H1 (cell line): ENCODE data around the gene CEP250. TPM values are rescaled to one million over a fixed set of nuclear protein-coding genes. Genes with fewer than 3 reads are reported as not detected.

Experiments used
- CTCF ChIA-PET: fragments of 300-600 bp; sonication (Branson Sonifier 250); formaldehyde crosslinking; loops from one replicate; lab custom pipeline; 2021; ENCODE audit not compliant: partially characterized antibody; lab: Charles Lee
- POLR2A ChIA-PET: fragments of 300-600 bp; sonication (Branson Sonifier 250); formaldehyde crosslinking; loops from one replicate; lab custom pipeline; 2021; ENCODE audit warnings: inconsistent platforms; ENCODE audit not compliant: partially characterized antibody; lab: Charles Lee
- DNase-seq, 2 experiments: peaks; one replicate each; pipeline versions ENCODE4 v3.0.0 to v3.0.0-alpha.2; 2010 to 2022; ENCODE audit warnings: low spot score in 2 of 2, low read depth in 1 of 2, mixed read lengths in 1 of 2
- FAIRE-seq: peaks from 2 replicates; lab custom pipeline; 2011; peaks lifted over from hg19 to GRCh38; lab: Jason Lieb, UNC
- H2AFZ ChIP-seq: 2 replicates; pipeline ENCODE4 v1.8.1; 2012; ENCODE audit warnings: low read length, inconsistent platforms
- H2AK5ac ChIP-seq: 2 replicates; pipeline ENCODE4 v1.6.1; 2013; ENCODE audit warnings: low read depth, low read length
- H2BK120ac ChIP-seq: replicated peaks from 2 replicates; pipeline ENCODE3; 2013; ENCODE audit warnings: low read depth, low read length, inconsistent platforms
- H2BK12ac ChIP-seq: 2 replicates; pipeline ENCODE4 v1.6.1; 2013; ENCODE audit warnings: low read depth, low read length
- H2BK15ac ChIP-seq: 2 replicates; pipeline ENCODE4 v1.6.1; 2013; ENCODE audit warnings: low read length
- H2BK20ac ChIP-seq: 2 replicates; pipeline ENCODE4 v1.6.1; 2013; ENCODE audit warnings: low read length
- H2BK5ac ChIP-seq: 2 replicates; pipeline ENCODE4 v1.6.1; 2013; ENCODE audit warnings: low read depth, low read length
- H3K14ac ChIP-seq: 2 replicates; pipeline ENCODE4 v1.6.1; 2013; ENCODE audit warnings: inconsistent platforms; ENCODE audit not compliant: insufficient read length
- H3K18ac ChIP-seq: 2 replicates; pipeline ENCODE4 v1.6.1; 2013; ENCODE audit warnings: low read length; ENCODE audit errors: extremely low read depth
- H3K23ac ChIP-seq: 2 replicates; pipeline ENCODE4 v1.6.1; 2013; ENCODE audit warnings: inconsistent platforms; ENCODE audit not compliant: insufficient read length
- H3K23me2 ChIP-seq: 2 replicates; pipeline ENCODE4 v1.6.1; 2013; ENCODE audit warnings: low read depth, low read length
- H3K27ac ChIP-seq: 2 replicates; pipeline ENCODE4 v1.6.1; 2011; ENCODE audit warnings: low read depth, low read length, inconsistent platforms
- H3K27me3 ChIP-seq, 4 experiments: replicated peaks in 1 of 4; 1 replicate in 1 of 4; 2 replicates in 3 of 4; pipeline versions ENCODE4 v1.6.1 to v1.8.1; 2011 to 2013; ENCODE audit warnings: low read length in 3 of 4, mild to moderate bottlenecking in 3 of 4, inconsistent platforms in 2 of 4, mixed read lengths in 2 of 4, moderate library complexity in 1 of 4; ENCODE audit not compliant: control insufficient read depth in 3 of 4, insufficient read depth in 3 of 4; ENCODE audit errors: extremely low read depth in 1 of 4
- H3K36me3 ChIP-seq, 4 experiments: 2 replicates each; pipeline versions ENCODE4 v1.6.1 to v1.8.1; 2011 to 2013; ENCODE audit warnings: mild to moderate bottlenecking in 4 of 4, low read length in 3 of 4, moderate library complexity in 2 of 4, control low read depth in 1 of 4, inconsistent platforms in 1 of 4; ENCODE audit not compliant: insufficient read depth in 4 of 4, control insufficient read depth in 2 of 4
- H3K4ac ChIP-seq: replicated peaks from 2 replicates; pipeline ENCODE3; 2013; ENCODE audit warnings: low read length, low read depth, mixed read lengths, inconsistent platforms; ENCODE audit not compliant: insufficient read length
- H3K4me1 ChIP-seq, 4 experiments: replicated peaks in 1 of 4; 1 replicate in 1 of 4; 2 replicates in 3 of 4; pipeline versions ENCODE4 v1.6.1 to v1.8.1; 2011 to 2013; ENCODE audit warnings: low read length in 3 of 4, inconsistent platforms in 2 of 4, mixed read lengths in 1 of 4; ENCODE audit not compliant: insufficient read depth in 4 of 4, control insufficient read depth in 3 of 4
- H3K4me2 ChIP-seq, 2 experiments: 2 replicates each; pipeline versions ENCODE4 v1.6.1 to v1.8.1; 2011 to 2013; ENCODE audit warnings: low read depth in 2 of 2, low read length in 2 of 2, control low read depth in 1 of 2, inconsistent platforms in 1 of 2, mild to moderate bottlenecking in 1 of 2; ENCODE audit not compliant: insufficient read depth in 1 of 2
- H3K4me3 ChIP-seq, 4 experiments: fragments of 200-600, 300-600 bp in 1 of 4; sonication (generic), shearing (Covaris generic), sonication (Bioruptor Twin) in 1 of 4; 2 replicates each; pipeline versions ENCODE4 v1.5.1 to v1.8.1; 2011 to 2016; ENCODE audit warnings: low read length in 4 of 4, low read depth in 3 of 4, control low read depth in 2 of 4, inconsistent platforms in 2 of 4, mild to moderate bottlenecking in 2 of 4, mixed read lengths in 1 of 4, moderate library complexity in 1 of 4; ENCODE audit not compliant: insufficient read depth in 2 of 4; ENCODE audit errors: extremely low read depth in 1 of 4
- H3K56ac ChIP-seq: replicated peaks from 2 replicates; pipeline ENCODE3; 2013; ENCODE audit warnings: low read depth, mild to moderate bottlenecking, mixed read lengths, low read length, inconsistent platforms; ENCODE audit not compliant: insufficient read length
- H3K79me1 ChIP-seq: 2 replicates; pipeline ENCODE4 v1.6.1; 2013; ENCODE audit warnings: low read depth, low read length, control low read depth
- H3K79me2 ChIP-seq, 2 experiments: 2 replicates each; pipeline versions ENCODE4 v1.6.1 to v1.8.1; 2012 to 2013; ENCODE audit warnings: low read length in 2 of 2, mild to moderate bottlenecking in 2 of 2, inconsistent platforms in 1 of 2; ENCODE audit not compliant: insufficient read depth in 2 of 2, control insufficient read depth in 1 of 2
- H3K9ac ChIP-seq, 4 experiments: replicated peaks in 1 of 4; 1 replicate in 1 of 4; 2 replicates in 3 of 4; pipeline versions ENCODE4 v1.6.1 to v1.8.1; 2011 to 2013; ENCODE audit warnings: low read depth in 3 of 4, low read length in 3 of 4, control low read depth in 2 of 4, mild to moderate bottlenecking in 2 of 4, moderate library complexity in 2 of 4, inconsistent platforms in 1 of 4; ENCODE audit errors: extremely low read depth in 1 of 4
- H3K9me3 ChIP-seq, 2 experiments: 2 replicates each; pipeline versions ENCODE4 v1.6.1 to v1.8.1; 2012 to 2013; ENCODE audit warnings: mild to moderate bottlenecking in 2 of 2, moderate library complexity in 2 of 2, control low read depth in 1 of 2, inconsistent platforms in 1 of 2, low read depth in 1 of 2, low read length in 1 of 2, mixed read lengths in 1 of 2; ENCODE audit not compliant: insufficient read depth in 2 of 2
- H4K20me1 ChIP-seq, 2 experiments: replicated peaks in 1 of 2; 2 replicates each; pipeline versions ENCODE3 to v1.8.1; 2011 to 2013; ENCODE audit warnings: inconsistent platforms in 2 of 2, low read length in 2 of 2, mild to moderate bottlenecking in 1 of 2; ENCODE audit not compliant: insufficient read depth in 2 of 2, control insufficient read depth in 1 of 2
- H4K5ac ChIP-seq: 2 replicates; pipeline ENCODE4 v1.6.1; 2013; ENCODE audit warnings: low read length, low read depth, mixed read lengths, inconsistent platforms; ENCODE audit not compliant: insufficient read length
- H4K8ac ChIP-seq: 2 replicates; pipeline ENCODE4 v1.8.0; 2013; ENCODE audit warnings: mild to moderate bottlenecking, moderate library complexity, low read length, inconsistent platforms; ENCODE audit not compliant: insufficient read depth; ENCODE audit errors: extremely low read depth
- H4K91ac ChIP-seq: replicated peaks from 2 replicates; pipeline ENCODE3; 2013; ENCODE audit warnings: low read length, mixed read lengths, inconsistent platforms; ENCODE audit not compliant: insufficient read length
- BCL11A ChIP-seq, 2 experiments: IDR thresholded peaks; one replicate each; pipeline ENCODE4 v1.6.1; 2011; ENCODE audit warnings: low read depth in 2 of 2, low read length in 2 of 2, mild to moderate bottlenecking in 2 of 2
- CBX5 ChIP-seq: fragments of 300-800, 300-1000 bp; sonication (generic); IDR thresholded peaks from 2 replicates; pipeline ENCODE4 v1.7.1; 2016; ENCODE audit warnings: antibody characterized with exemption, low read length, low read depth
- CREB1 ChIP-seq: IDR thresholded peaks from 2 replicates; pipeline ENCODE4 v1.6.1; 2012; ENCODE audit warnings: inconsistent platforms
- EGR1 ChIP-seq: IDR thresholded peaks from 2 replicates; pipeline ENCODE4 v1.6.1; 2011; ENCODE audit warnings: low read depth, low read length, borderline replicate concordance
- HDAC2 ChIP-seq, 2 experiments: fragments of 300-600 bp in 1 of 2; sonication (generic) in 1 of 2; IDR thresholded peaks; 2 replicates each; pipeline ENCODE4 v1.6.1; 2011 to 2012; ENCODE audit warnings: low read depth in 2 of 2, low read length in 2 of 2, mild to moderate bottlenecking in 2 of 2, moderate library complexity in 2 of 2, borderline replicate concordance in 1 of 2, inconsistent platforms in 1 of 2
- KDM4A ChIP-seq: IDR thresholded peaks from one replicate; pipeline ENCODE4 v1.7.1; 2012; ENCODE audit warnings: low read depth, mild to moderate bottlenecking, moderate library complexity, low read length, inconsistent platforms; ENCODE audit not compliant: severe bottlenecking
- POLR2A ChIP-seq, 2 experiments: IDR thresholded peaks; 1 replicate in 1 of 2; 2 replicates in 1 of 2; pipeline ENCODE4 v1.6.1; 2011; ENCODE audit warnings: low read depth in 2 of 2, low read length in 2 of 2, mild to moderate bottlenecking in 2 of 2; ENCODE audit errors: control extremely low read depth in 1 of 2
- POU5F1 ChIP-seq: IDR thresholded peaks from 2 replicates; pipeline ENCODE4 v1.6.1; 2011; ENCODE audit warnings: low read depth, mild to moderate bottlenecking, low read length, moderate library complexity
- RAD21 ChIP-seq, 2 experiments: IDR thresholded peaks in 1 of 2; conservative IDR thresholded peaks in 1 of 2; 2 replicates each; pipeline ENCODE4 v1.6.1; 2011; ENCODE audit warnings: low read depth in 2 of 2, low read length in 2 of 2, improper control_type of control experiment in 1 of 2, inconsistent platforms in 1 of 2, mild to moderate bottlenecking in 1 of 2, moderate library complexity in 1 of 2
- SIRT6 ChIP-seq: IDR thresholded peaks from one replicate; pipeline ENCODE4 v1.7.1; 2012; ENCODE audit warnings: low read length, inconsistent platforms
- SP1 ChIP-seq: IDR thresholded peaks from 2 replicates; pipeline ENCODE4 v1.6.1; 2011; ENCODE audit warnings: low read depth, low read length
- WGBS, 2 experiments: shearing (Covaris generic) in 1 of 2; methylation state at CpG; one replicate each; pipeline versions ENCODE4 v1.1.6 to v1.1.7; 2013 to 2015; ENCODE audit warnings: low lambda C conversion rate in 2 of 2, mixed read lengths in 2 of 2, inconsistent platforms in 1 of 2, low coverage in 1 of 2, missing lambda C conversion rate in 1 of 2; ENCODE audit not compliant: insufficient replicate concordance in 2 of 2, insufficient coverage in 1 of 2, insufficient read length in 1 of 2; ENCODE audit errors: extremely low coverage in 1 of 2, missing lambda C conversion rate in 1 of 2; 5-methylcytosine and 5-hydroxymethylcytosine counted together
- polyA plus RNA-seq, 7 experiments: library from polyadenylated mRNA; depleted of rRNA in 3 of 7; stranded (reverse) in 5 of 7; unstranded in 2 of 7; fragments of >200 nt in 5 of 7; fragments of 200-250 nt in 2 of 7; gene quantifications; 1 replicate in 5 of 7; 2 replicates in 1 of 7; 4 replicates in 1 of 7; pipeline versions ENCODE4 v1.2.1 to v1.2.3, GENCODE V29; 2011 to 2013; ENCODE audit warnings: missing spikeins in 2 of 7, mixed read lengths in 2 of 7
- total RNA-seq: library from RNA; stranded (reverse); fragmentation: NEBNext Ultra II Directional; extraction: Animal tissue kit (Norgen Biotek cat#: 25700); gene quantifications from 2 replicates; pipeline ENCODE4 v1.2.1, GENCODE V29; 2021

The CEP250 gene
- total and polyA plus RNA-seq, 2 of the 8 experiments (the other 6 are each of a cell fraction or from before 2014, with no cell fraction given): 2.6 to 33.7 TPM

DNA sequence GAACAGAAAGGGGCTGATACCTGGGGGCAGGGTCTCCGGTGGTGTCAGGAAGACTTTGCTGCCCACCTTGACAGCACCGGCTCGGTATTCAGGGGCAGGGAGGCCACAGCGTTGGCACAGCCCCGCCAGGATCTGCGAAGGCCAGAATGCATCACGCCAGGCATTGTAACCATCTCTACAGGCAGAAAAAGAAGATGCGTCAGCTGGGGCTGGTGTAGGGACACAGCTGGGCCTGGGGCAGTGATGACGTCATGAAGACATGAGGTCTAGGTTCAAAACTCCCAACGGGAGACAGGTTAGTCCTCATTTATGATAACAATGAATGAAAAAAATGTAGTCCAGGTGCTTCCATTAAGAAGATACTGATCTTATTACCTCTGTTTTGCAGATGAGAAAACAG, 108.4 kb downstream of the CEP250 start:
- H3K9ac ChIP-seq: no peak overlapping the region
- H3K56ac ChIP-seq: no peak overlapping the region
- H2BK120ac ChIP-seq: no peak overlapping the region
- WGBS, 2 experiments: 93% methylated on average over 10 of the region's 10 CpGs; no CpG with 5 or more reads in 1 of the 2 experiments
- no peak overlapping the region for H2BK12ac ChIP-seq
- ChIA-PET CTCF (interaction anchor here (0.7 to 1.5 kb wide), 5 partner anchors 11 to 121 kb away, joined by 3 to 5 read pairs (median 3); no protein-coding TSS in a partner anchor), POLR2A (interaction anchor here (0.5 to 1.1 kb wide), 5 partner anchors 12 to 179 kb away, joined by 3 to 4 read pairs (median 3); partner anchors contain the start of gene RBM39)
- H2AK5ac ChIP-seq: no peak overlapping the region
- H3K4me2 ChIP-seq: no peak overlapping the region
- 0 out of 2 replicates have a peak, but pooled peaks cover 3% of the 10 kb centered on the region for H3K79me1 ChIP-seq
- H3K14ac ChIP-seq: no peak overlapping the region
- no peaks in the 10 kb centered on the region for H3K36me3 ChIP-seq
- peaks cover 0 to 4% (median 2%) of the 10 kb centered on the region in 4 experiments; a peak in 4 of 7 replicates for H3K4me1 ChIP-seq
- DNase-seq: no peak
- H3K23me2 ChIP-seq: no peaks in the 10 kb centered on the region
- no peak overlapping the region for H3K27ac ChIP-seq
- FAIRE-seq: no peak
- H4K91ac ChIP-seq: no peak overlapping the region
- no peak overlapping the region; the same call in none of the 2 replicates for H4K8ac ChIP-seq
- no peak overlapping the region for H2AFZ ChIP-seq
- no peaks in the 10 kb centered on the region for H3K79me2 ChIP-seq
- no peaks in the 10 kb centered on the region for H3K9me3 ChIP-seq
- H3K18ac ChIP-seq: no peak overlapping the region
- H3K4ac ChIP-seq: no peak overlapping the region
- no peak overlapping the region for H3K23ac ChIP-seq
- no peak overlapping the region for H2BK15ac ChIP-seq
- no peak overlapping the region for H2BK20ac ChIP-seq
- H3K27me3 ChIP-seq: no peaks in the 10 kb centered on the region
- TF ChIP-seq HDAC2 (IDR thresholded peaks at IDR 0.05; ENCODE audit: borderline replicate concordance in 1 of 2, low read depth in 2 of 2, low read length in 2 of 2) (no peak), KDM4A (no peak), SP1 (no peak), EGR1 (no peak), CBX5 (no peak), SIRT6 (no peak), POLR2A (IDR thresholded peaks at IDR 0.05; ENCODE audit: control extremely low read depth in 1 of 2, low read depth in 2 of 2, low read length in 2 of 2) (no peak), BCL11A (IDR thresholded peaks at IDR 0.05; ENCODE audit: low read depth in 2 of 2, low read length in 2 of 2) (no peak), RAD21 (IDR thresholded peaks at IDR 0.05 in 1 of 2, conservative IDR thresholded peaks at IDR 0.05 in 1 of 2; ENCODE audit: low read depth in 2 of 2, low read length in 2 of 2) (no peak), POU5F1 (no peak), CREB1 (no peak)
- H2BK5ac ChIP-seq: no peak overlapping the region
- H4K5ac ChIP-seq: no peak overlapping the region
- H4K20me1 ChIP-seq: no peaks in the 10 kb centered on the region
- H3K4me3 ChIP-seq: no peak overlapping the region
